ENCODE data around the gene EIF4EBP2. TPM values are rescaled to one million over a fixed set of nuclear protein-coding genes. Genes with fewer than 3 reads are reported as not detected.
A peak's percentile ranks its signal among the peaks of the same experiment; 100 is the strongest.

EIF4EBP2 gene
- total and polyA plus RNA-seq, 8 donors, result 63.8 to 81.4 (median 77.5) TPM

GRCh38 chr10:70445718-70446657 is 42.0 kb downstream of the EIF4EBP2 start:
- intact Hi-C loops (cut with DNase I), result no loop called here
- Histone ChIP-seq H3K4me3 (no peak overlapping the region), H3K9me3 (no peaks in the 10 kb centered on the region), H3K27me3 (peaks cover 18 to 30% of the 10 kb centered on the region in 2 donors), H3K36me3 (no peaks in the 10 kb centered on the region), H3K4me1 (peaks cover 6 to 10% of the 10 kb centered on the region in 2 donors), H3K27ac (no peak overlapping the region)
- ATAC-seq, result no peak
- no peak for TF ChIP-seq CTCF (IDR thresholded peaks at IDR 0.05)
- peak in 2 of 4 donors; percentile 72 to 88 for DNase-seq

- DNase-seq (no peak), ATAC-seq (no peak)
- no peak overlapping the region for H3K27ac ChIP-seq
- H3K9me3 ChIP-seq, result no peaks in the 10 kb centered on the region
- intact Hi-C loops (cut with DNase I), result no loop called here
- TF ChIP-seq CTCF (IDR thresholded peaks at IDR 0.05), result no peak
- H3K4me1 ChIP-seq, result peaks cover 0 to 3% of the 10 kb centered on the region in 2 donors
- peaks cover 0 to 9% of the 10 kb centered on the region in 2 donors for H3K27me3 ChIP-seq
- H3K4me3 ChIP-seq, result no peak overlapping the region
- H3K36me3 ChIP-seq, result no peaks in the 10 kb centered on the region
Measured at GRCh38 chr10:70448236-70448635, 44.3 kb downstream of the EIF4EBP2 start.

- peaks cover 10 to 13% of the 10 kb centered on the region in 2 donors for H3K4me1 ChIP-seq
- H3K4me3 ChIP-seq, result no peak overlapping the region
- H3K27me3 ChIP-seq, result peaks cover 0 to 43% of the 10 kb centered on the region in 2 donors
- no peak for TF ChIP-seq CTCF (IDR thresholded peaks at IDR 0.05)
- H3K9me3 ChIP-seq, result no peaks in the 10 kb centered on the region
- intact Hi-C loops (cut with DNase I), result no loop called here
- DNase-seq (no peak), ATAC-seq (no peak)
- no peaks in the 10 kb centered on the region for H3K36me3 ChIP-seq
- no peak overlapping the region for H3K27ac ChIP-seq
Measured at GRCh38 chr10:70455213-70455630, 51.3 kb downstream of the EIF4EBP2 start.

GRCh38 chr10:70456164-70456563 is 52.2 kb downstream of the EIF4EBP2 start:
- Histone ChIP-seq H3K36me3 (no peaks in the 10 kb centered on the region), H3K27me3 (peaks cover 0 to 37% of the 10 kb centered on the region in 2 donors), H3K4me1 (peaks cover 10 to 13% of the 10 kb centered on the region in 2 donors), H3K4me3 (no peak overlapping the region), H3K9me3 (no peaks in the 10 kb centered on the region), H3K27ac (no peak overlapping the region)
- intact Hi-C loops (cut with DNase I), result no loop called here
- ATAC-seq (no peak), DNase-seq (no peak)
- no peak for TF ChIP-seq CTCF (IDR thresholded peaks at IDR 0.05)

- no peak for TF ChIP-seq CTCF (IDR thresholded peaks at IDR 0.05)
- intact Hi-C loops (cut with DNase I), result no loop called here
- H3K4me3 ChIP-seq, result peak overlapping the region in 1 of 2 donors; percentile 24
- peaks cover 10 to 24% of the 10 kb centered on the region in 2 donors for H3K4me1 ChIP-seq
- peaks cover 0 to 37% of the 10 kb centered on the region in 2 donors for H3K27me3 ChIP-seq
- no peak for ATAC-seq
- no peak for DNase-seq
- no peak overlapping the region for H3K27ac ChIP-seq
- H3K36me3 ChIP-seq, result no peaks in the 10 kb centered on the region
- no peaks in the 10 kb centered on the region for H3K9me3 ChIP-seq
Measured at GRCh38 chr10:70457759-70458305, 53.9 kb downstream of the EIF4EBP2 start.

All from left lung (tissue), 10 donors.